ENCODE data around the gene AFG1L.

AFG1L gene

GRCh38 chr6:108549741-108550140, 254.9 kb downstream of the AFG1L start:
- no peak overlapping the region for H2AFZ ChIP-seq (ENCODE audit: low read depth)

GRCh38 chr6:108550256-108550655, 255.4 kb downstream of the AFG1L start:
- Histone ChIP-seq H3K4me3 (IDR thresholded peaks at IDR 0.05; ENCODE audit: insufficient read depth, low read depth, low read length) (no peak overlapping the region), H3K4me2 (no peak overlapping the region), H3K79me2 (ENCODE audit: insufficient read depth, low read depth) (no peaks in the 10 kb centered on the region), H3K9ac (no peak overlapping the region), H4K20me1 (ENCODE audit: insufficient read depth) (no peaks in the 10 kb centered on the region), H2AFZ (ENCODE audit: low read depth) (no peak overlapping the region), H3K4me1 (ENCODE audit: low read depth, poor library complexity, severe bottlenecking) (peaks cover 28% of the 10 kb centered on the region), H3K36me3 (ENCODE audit: insufficient read depth) (no peaks in the 10 kb centered on the region), H3K27me3 (ENCODE audit: insufficient read depth, low read depth) (no peaks in the 10 kb centered on the region), H3K27ac (no peak overlapping the region)
- no peak for TF ChIP-seq CTCF (conservative IDR thresholded peaks at IDR 0.05; ENCODE audit: low read depth, low read length)

More at GRCh38 chr6:108549741-108550140, 254.9 kb downstream of the AFG1L start:
- Histone ChIP-seq H3K27ac (no peak overlapping the region), H3K79me2 (ENCODE audit: insufficient read depth, low read depth) (no peaks in the 10 kb centered on the region), H3K36me3 (ENCODE audit: insufficient read depth) (no peaks in the 10 kb centered on the region), H3K4me3 (IDR thresholded peaks at IDR 0.05; ENCODE audit: insufficient read depth, low read depth, low read length) (no peak overlapping the region), H3K4me1 (ENCODE audit: low read depth, poor library complexity, severe bottlenecking) (peaks cover 33% of the 10 kb centered on the region), H3K9ac (no peak overlapping the region), H3K27me3 (ENCODE audit: insufficient read depth, low read depth) (no peaks in the 10 kb centered on the region), H4K20me1 (ENCODE audit: insufficient read depth) (no peaks in the 10 kb centered on the region), H3K4me2 (no peak overlapping the region)
- TF ChIP-seq CTCF (conservative IDR thresholded peaks at IDR 0.05; ENCODE audit: low read depth, low read length), result no peak

GRCh38 chr6:108555399-108556052, 260.7 kb downstream of the AFG1L start:
- no peak overlapping the region for H2AFZ ChIP-seq (ENCODE audit: low read depth)
- no peaks in the 10 kb centered on the region for H3K79me2 ChIP-seq (ENCODE audit: insufficient read depth, low read depth)
- H3K4me1 ChIP-seq (ENCODE audit: low read depth, poor library complexity, severe bottlenecking), result peaks cover 7% of the 10 kb centered on the region
- no peak overlapping the region for H3K9ac ChIP-seq
- no peaks in the 10 kb centered on the region for H4K20me1 ChIP-seq (ENCODE audit: insufficient read depth)
- TF ChIP-seq CTCF (conservative IDR thresholded peaks at IDR 0.05; ENCODE audit: low read depth, low read length), result no peak
- H3K4me2 ChIP-seq, result no peak overlapping the region
- H3K36me3 ChIP-seq (ENCODE audit: insufficient read depth), result no peaks in the 10 kb centered on the region
- no peak overlapping the region for H3K4me3 ChIP-seq (IDR thresholded peaks at IDR 0.05; ENCODE audit: insufficient read depth, low read depth, low read length)
- no peaks in the 10 kb centered on the region for H3K27me3 ChIP-seq (ENCODE audit: insufficient read depth, low read depth)
- H3K27ac ChIP-seq, result no peak overlapping the region

GRCh38 chr6:108556250-108556649, 261.4 kb downstream of the AFG1L start:
- H3K4me1 ChIP-seq (ENCODE audit: low read depth, poor library complexity, severe bottlenecking), result peaks cover 7% of the 10 kb centered on the region
- no peaks in the 10 kb centered on the region for H3K36me3 ChIP-seq (ENCODE audit: insufficient read depth)
- H3K79me2 ChIP-seq (ENCODE audit: insufficient read depth, low read depth), result no peaks in the 10 kb centered on the region
- H3K27me3 ChIP-seq (ENCODE audit: insufficient read depth, low read depth), result no peaks in the 10 kb centered on the region
- H4K20me1 ChIP-seq (ENCODE audit: insufficient read depth), result no peaks in the 10 kb centered on the region
- H2AFZ ChIP-seq (ENCODE audit: low read depth), result no peak overlapping the region
- no peak overlapping the region for H3K4me3 ChIP-seq (IDR thresholded peaks at IDR 0.05; ENCODE audit: insufficient read depth, low read depth, low read length)
- H3K27ac ChIP-seq, result no peak overlapping the region
- no peak overlapping the region for H3K9ac ChIP-seq
- no peak for TF ChIP-seq CTCF (conservative IDR thresholded peaks at IDR 0.05; ENCODE audit: low read depth, low read length)
- no peak overlapping the region for H3K4me2 ChIP-seq

Data from KMS-11 (cell line).